GM18526 (cell line): ENCODE results near the gene PTPRD.

Source experiments
- POLR2A ChIP-seq: IDR thresholded peaks from 3 replicates; pipeline ENCODE4 v1.6.1; 2011; ENCODE audit not compliant: insufficient read length; ENCODE audit errors: extremely low read depth

PTPRD gene

GRCh38 chr9:8872802-8873201, 1740.0 kb downstream of the PTPRD start:
- TF ChIP-seq POLR2A = no peak

- no peak for TF ChIP-seq POLR2A
Measured at GRCh38 chr9:8871796-8872445, 1740.9 kb downstream of the PTPRD start.

- TF ChIP-seq POLR2A = no peak
Measured at GRCh38 chr9:8871396-8871795, 1741.4 kb downstream of the PTPRD start.

- TF ChIP-seq POLR2A = no peak
Measured at GRCh38 chr9:8869812-8870211, 1743.0 kb downstream of the PTPRD start.

- TF ChIP-seq POLR2A = no peak
Measured at GRCh38 chr9:8868632-8869031, 1744.2 kb downstream of the PTPRD start.

- no peak for TF ChIP-seq POLR2A
Measured at GRCh38 chr9:8867148-8867547, 1745.7 kb downstream of the PTPRD start.

GRCh38 chr9:8864545-8864896, 1748.3 kb downstream of the PTPRD start:
- no peak for TF ChIP-seq POLR2A

GRCh38 chr9:8863886-8864544, 1748.8 kb downstream of the PTPRD start:
- TF ChIP-seq POLR2A = no peak

GRCh38 chr9:8863069-8863468, 1749.7 kb downstream of the PTPRD start:
- no peak for TF ChIP-seq POLR2A

GRCh38 chr9:8860925-8861324, 1751.9 kb downstream of the PTPRD start:
- no peak for TF ChIP-seq POLR2A

- TF ChIP-seq POLR2A = no peak
Measured at GRCh38 chr9:8860086-8860485, 1752.7 kb downstream of the PTPRD start.

- TF ChIP-seq POLR2A = no peak
Measured at GRCh38 chr9:8859416-8859815, 1753.4 kb downstream of the PTPRD start.

- TF ChIP-seq POLR2A = no peak
Measured at GRCh38 chr9:8858596-8859161, 1754.1 kb downstream of the PTPRD start.

GRCh38 chr9:8857926-8858595, 1754.7 kb downstream of the PTPRD start:
- TF ChIP-seq POLR2A = no peak

GRCh38 chr9:8857068-8857925, 1755.5 kb downstream of the PTPRD start:
- no peak for TF ChIP-seq POLR2A
